HCT116 (cell line): ENCODE data around the gene NSUN7. TPM values are rescaled to one million over a fixed set of nuclear protein-coding genes. Genes with fewer than 3 reads are reported as not detected.

Experiments used
- ATAC-seq: fragments of 200-7000 bp; cut with Tn5 transposase; 2 replicates; pipeline ENCODE4 v1.9.1; 2020; ENCODE audit warnings: mild to moderate bottlenecking, moderate library complexity
- BruUV-seq: library from RNA; stranded (reverse); fragments of 400-500 nt; replicated peaks from 2 replicates; lab custom pipeline; 2021; lab: Mats Ljungman, UMichigan
- CTCF ChIA-PET: fragments of 300-600 bp; sonication (Branson Sonifier 250); formaldehyde crosslinking; loops from one replicate; lab custom pipeline; 2021; ENCODE audit warnings: antibody characterized with exemption; lab: Charles Lee
- POLR2A ChIA-PET: fragments of 300-600, 350-600 bp; sonication (Branson Sonifier 250); formaldehyde crosslinking; loops from one replicate; lab custom pipeline; 2021; ENCODE audit warnings: antibody characterized with exemption; lab: Charles Lee
- RAD21 ChIA-PET, 2 experiments: fragments of 300-600 bp; sonication (Branson Sonifier 250); formaldehyde crosslinking; loops; one replicate each; lab custom pipeline; 2023; ENCODE audit warnings: low total read pairs in 2 of 2; ENCODE audit not compliant: uncharacterized antibody in 2 of 2, unreplicated experiment in 2 of 2, low non-redundant PET in 1 of 2; lab: Charles Lee
- DNase-seq: peaks from one replicate; pipeline ENCODE4 v3.0.0-alpha.2; 2010; ENCODE audit warnings: low read depth, low spot score
- H2AFZ ChIP-seq: fragments of 200-600 bp; shearing (Covaris generic), sonication (generic); 2 replicates; pipeline ENCODE4 v1.6.1; 2017; ENCODE audit warnings: low read depth, mixed run types, mixed read lengths, antibody characterized with exemption, low read length; ENCODE audit not compliant: poor library complexity, severe bottlenecking
- H3K27ac ChIP-seq: 2 replicates; pipeline ENCODE4 v1.5.1; 2012; ENCODE audit warnings: low read depth, low read length
- H3K27me3 ChIP-seq: fragments of 200-600 bp; sonication (generic); 2 replicates; pipeline ENCODE4 v1.6.1; 2016; ENCODE audit warnings: mixed run types, low read length, mixed read lengths; ENCODE audit not compliant: insufficient read depth
- H3K36me3 ChIP-seq, 2 experiments: fragments of 200-500 bp in 1 of 2; fragments of 200-600 bp in 1 of 2; sonication (Bioruptor generic) in 1 of 2; sonication (generic) in 1 of 2; 2 replicates each; pipeline versions ENCODE4 v1.5.1 to v1.6.1; 2014 to 2016; ENCODE audit warnings: low read length in 2 of 2, inconsistent platforms in 1 of 2, mixed read lengths in 1 of 2, mixed run types in 1 of 2; ENCODE audit not compliant: insufficient read depth in 2 of 2, control insufficient read depth in 1 of 2
- H3K4me1 ChIP-seq, 2 experiments: fragments of 200-600 bp in 1 of 2; sonication (generic) in 1 of 2; 2 replicates each; pipeline versions ENCODE4 v1.5.1 to v1.6.1; 2012 to 2017; ENCODE audit warnings: low read length in 2 of 2, inconsistent platforms in 1 of 2, mild to moderate bottlenecking in 1 of 2, mixed read lengths in 1 of 2, mixed run types in 1 of 2, moderate library complexity in 1 of 2; ENCODE audit not compliant: insufficient read depth in 2 of 2, control insufficient read depth in 1 of 2
- H3K4me2 ChIP-seq: fragments of 200-600 bp; sonication (generic); 2 replicates; pipeline ENCODE4 v1.6.1; 2017; ENCODE audit warnings: mixed run types, low read length, mixed read lengths
- H3K4me3 ChIP-seq, 2 experiments: fragments of 200-600 bp in 1 of 2; sonication (generic) in 1 of 2; replicated peaks in 1 of 2; 2 replicates each; pipeline ENCODE4 v1.5.1; 2011 to 2016; ENCODE audit warnings: low read length in 2 of 2, control low read depth in 1 of 2, low read depth in 1 of 2, mild to moderate bottlenecking in 1 of 2, mixed read lengths in 1 of 2, mixed run types in 1 of 2
- H3K79me2 ChIP-seq: fragments of 200-600 bp; sonication (generic); 2 replicates; pipeline ENCODE4 v1.6.1; 2017; ENCODE audit warnings: mild to moderate bottlenecking, mixed run types, low read length, moderate library complexity, mixed read lengths; ENCODE audit not compliant: insufficient read depth
- H3K9ac ChIP-seq: fragments of 200-600 bp; sonication (generic); 2 replicates; pipeline ENCODE4 v1.6.1; 2016; ENCODE audit warnings: low read length, mixed read lengths
- H3K9me2 ChIP-seq: fragments of 200-600 bp; sonication (generic), shearing (Covaris generic); 2 replicates; pipeline ENCODE4 v1.6.1; 2017; ENCODE audit warnings: mixed run types, mild to moderate bottlenecking, moderate library complexity; ENCODE audit not compliant: insufficient read depth
- H3K9me3 ChIP-seq, 2 experiments: fragments of 200-500 bp in 1 of 2; fragments of 200-600 bp in 1 of 2; sonication (Bioruptor generic) in 1 of 2; sonication (generic) in 1 of 2; 2 replicates each; pipeline ENCODE4 v1.6.1; 2014 to 2017; ENCODE audit warnings: low read length in 2 of 2, mixed read lengths in 2 of 2, inconsistent platforms in 1 of 2, low read depth in 1 of 2, mild to moderate bottlenecking in 1 of 2, mixed run types in 1 of 2, moderate library complexity in 1 of 2; ENCODE audit not compliant: control insufficient read depth in 1 of 2, insufficient read depth in 1 of 2
- H4K20me1 ChIP-seq: fragments of 200-600 bp; sonication (generic), shearing (Covaris generic); 2 replicates; pipeline ENCODE4 v1.6.1; 2017; ENCODE audit warnings: mixed run types, mild to moderate bottlenecking, moderate library complexity; ENCODE audit not compliant: insufficient read depth
- CEBPB ChIP-seq: IDR thresholded peaks from 2 replicates; pipeline ENCODE4 v1.6.1; 2012; ENCODE audit warnings: low read depth
- FOSL1 ChIP-seq: IDR thresholded peaks from 2 replicates; pipeline ENCODE4 v1.6.1; 2012; ENCODE audit warnings: low read depth
- RAD21 ChIP-seq: IDR thresholded peaks from 2 replicates; pipeline ENCODE4 v1.6.1; 2012; ENCODE audit warnings: low read depth, mild to moderate bottlenecking
- ZNF274 ChIP-seq: fragments of 200-500 bp; sonication (Bioruptor generic); IDR thresholded peaks from 2 replicates; pipeline ENCODE4 v1.6.1; 2014; ENCODE audit warnings: mild to moderate bottlenecking, low read depth, low read length, inconsistent platforms
- intact Hi-C: fragments of 100-400 bp; cut with micrococcal nuclease; formaldehyde crosslinking; loops from 2 replicates; pipeline ENCODE4 v1.10.0; 2022
- total RNA-seq: library from RNA; stranded (reverse); gene quantifications from one replicate; pipeline ENCODE4 v1.2.1, GENCODE V29; 2021; ENCODE audit not compliant: unreplicated experiment

Gene NSUN7
- total RNA-seq, 1 experiment from 2014 or later: 0.07 TPM

DNA sequence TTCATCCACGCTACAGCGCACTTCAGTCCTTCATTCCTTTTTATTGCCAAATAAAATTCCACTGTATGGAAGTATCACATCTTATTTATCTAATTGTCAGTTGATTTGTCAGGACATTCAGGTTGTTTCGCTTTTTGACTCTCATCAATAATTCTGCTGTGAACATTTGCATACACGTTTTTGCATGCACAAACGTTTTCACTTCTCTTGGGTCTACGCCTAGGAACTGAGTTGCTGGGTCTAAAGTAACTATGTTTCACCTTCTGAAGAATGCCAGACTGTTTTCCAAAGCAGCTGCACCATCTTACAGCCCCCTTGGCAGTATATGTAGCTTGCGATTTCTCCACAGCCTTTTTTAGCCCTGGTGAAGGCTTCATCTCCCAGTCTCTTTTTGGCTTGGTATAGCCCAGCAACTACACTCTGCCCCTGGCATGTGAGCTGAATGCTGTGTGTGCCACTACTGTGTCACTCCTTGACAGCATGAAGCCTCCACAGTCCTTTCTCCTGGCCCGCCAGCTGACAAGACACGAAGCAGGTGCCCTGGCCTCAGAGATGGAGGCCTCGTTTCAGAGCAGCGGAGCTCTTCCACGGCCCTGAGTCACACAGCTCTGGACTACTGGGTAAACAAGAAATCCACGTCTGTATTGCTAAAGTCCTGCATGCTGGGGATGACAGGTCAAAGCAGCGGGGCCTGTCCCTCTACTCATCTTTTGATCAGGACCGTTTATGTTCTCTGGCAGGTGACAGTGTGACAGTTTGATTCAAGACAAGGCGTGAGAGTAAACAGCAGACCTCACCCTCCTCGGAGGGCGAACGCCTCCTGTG lies 75.5 kb downstream of the NSUN7 start:
- no peak overlapping the region for H3K27ac ChIP-seq
- intact Hi-C loops: no loop called here
- no peak for ATAC-seq

GRCh38 chr4:40826821-40827220 lies 77.1 kb downstream of the NSUN7 start:
- no peaks in the 10 kb centered on the region for H3K79me2 ChIP-seq
- H2AFZ ChIP-seq: no peak overlapping the region
- no peak overlapping the region for H3K4me3 ChIP-seq
- no peaks in the 10 kb centered on the region for H3K9me2 ChIP-seq
- no peaks in the 10 kb centered on the region for H4K20me1 ChIP-seq
- H3K9ac ChIP-seq: no peak overlapping the region
- H3K36me3 ChIP-seq: peaks cover 3 to 4% of the 10 kb centered on the region in 2 experiments; a peak in 2 of 4 replicates
- BruUV-seq: no TSS peak
- H3K9me3 ChIP-seq: no peaks in the 10 kb centered on the region
- no peak overlapping the region for H3K27ac ChIP-seq
- ChIA-PET RAD21 (no interaction called here), CTCF (interaction anchor here (1.2 kb wide), 1 partner anchor 14 kb away, joined by 3 read pairs; no protein-coding TSS in a partner anchor), POLR2A (no interaction called here)
- DNase-seq (no peak), ATAC-seq (no peak)
- intact Hi-C loops: no loop called here
- TF ChIP-seq ZNF274: no peak
- TF ChIP-seq RAD21: no peak
- no peak for TF ChIP-seq FOSL1
- no peak overlapping the region for H3K4me2 ChIP-seq
- H3K27me3 ChIP-seq: no peaks in the 10 kb centered on the region
- H3K4me1 ChIP-seq: 0 out of 4 replicates have a peak, but pooled peaks cover 0 to 5% of the 10 kb centered on the region in 2 experiments

More for the DNA sequence above, 75.5 kb downstream of the NSUN7 start:
- Histone ChIP-seq H3K79me2 (no peaks in the 10 kb centered on the region), H3K4me2 (no peak overlapping the region), H4K20me1 (no peaks in the 10 kb centered on the region), H3K27me3 (no peaks in the 10 kb centered on the region), H3K4me1 (no peaks in the 10 kb centered on the region), H2AFZ (no peak overlapping the region), H3K9me2 (no peaks in the 10 kb centered on the region), H3K9me3 (no peaks in the 10 kb centered on the region)
- ChIA-PET POLR2A (no interaction called here), CTCF (interaction anchor here (2.2 kb wide), 1 partner anchor 16 kb away, joined by 6 read pairs; no protein-coding TSS in a partner anchor)
- DNase-seq: no peak
- TF ChIP-seq CEBPB: no peak
- TF ChIP-seq, all 23 proteins: peak for 0
- Histone ChIP-seq H3K9ac (no peak overlapping the region), H3K36me3 (peaks cover 7 to 13% of the 10 kb centered on the region in 2 experiments; a peak in 2 of 4 replicates), H3K4me3 (no peak overlapping the region)
- no TSS peak for BruUV-seq
- RAD21 ChIA-PET: no interaction called here
